NCI-H2196 treated with DMSO at 0.1 percent for 48 hours (cell line): ENCODE measurements around the gene AP1S2.

ENCODE experiments used
- DNase-seq: peaks from one replicate; lab custom pipeline; 2025; ENCODE audit not compliant: unreplicated experiment; lab: John Stamatoyannopoulos, UW

AP1S2 gene

GRCh38 chrX:15812192-15812938 is 42.2 kb downstream of the AP1S2 start:
- DNase-seq: no peak

- DNase-seq: no peak
Observed at GRCh38 chrX:15808254-15808653, 46.4 kb downstream of the AP1S2 start.

GRCh38 chrX:15804563-15804962 is 50.0 kb downstream of the AP1S2 start:
- no peak for DNase-seq

GRCh38 chrX:15797707-15798106 is 56.9 kb downstream of the AP1S2 start:
- no peak for DNase-seq

DNA sequence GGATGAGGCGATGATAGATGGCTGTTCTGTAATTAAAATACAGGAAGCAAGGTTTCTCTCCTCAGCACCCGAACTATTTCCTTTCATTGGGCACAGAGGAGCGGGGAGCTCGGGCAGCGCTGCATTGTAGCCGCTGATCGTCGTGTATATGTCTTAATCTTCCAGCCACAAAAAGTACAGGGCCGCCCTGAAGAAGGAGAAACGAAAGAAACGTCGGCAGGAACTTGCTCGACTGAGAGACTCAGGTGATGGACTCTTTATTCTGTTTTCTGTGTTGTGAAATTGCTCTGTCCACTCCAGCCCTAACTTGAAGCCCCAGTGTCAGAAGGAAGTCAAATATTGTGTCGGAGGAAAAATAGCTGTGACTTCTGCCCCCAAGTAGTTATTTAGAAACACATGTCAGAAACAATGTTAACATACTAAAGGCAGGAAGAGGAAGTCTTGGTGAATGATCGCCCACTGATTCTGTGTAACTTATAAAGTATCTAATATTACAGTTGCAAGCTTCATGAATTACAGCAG is 63.8 kb downstream of the AP1S2 start:
- DNase-seq: no peak

DNA sequence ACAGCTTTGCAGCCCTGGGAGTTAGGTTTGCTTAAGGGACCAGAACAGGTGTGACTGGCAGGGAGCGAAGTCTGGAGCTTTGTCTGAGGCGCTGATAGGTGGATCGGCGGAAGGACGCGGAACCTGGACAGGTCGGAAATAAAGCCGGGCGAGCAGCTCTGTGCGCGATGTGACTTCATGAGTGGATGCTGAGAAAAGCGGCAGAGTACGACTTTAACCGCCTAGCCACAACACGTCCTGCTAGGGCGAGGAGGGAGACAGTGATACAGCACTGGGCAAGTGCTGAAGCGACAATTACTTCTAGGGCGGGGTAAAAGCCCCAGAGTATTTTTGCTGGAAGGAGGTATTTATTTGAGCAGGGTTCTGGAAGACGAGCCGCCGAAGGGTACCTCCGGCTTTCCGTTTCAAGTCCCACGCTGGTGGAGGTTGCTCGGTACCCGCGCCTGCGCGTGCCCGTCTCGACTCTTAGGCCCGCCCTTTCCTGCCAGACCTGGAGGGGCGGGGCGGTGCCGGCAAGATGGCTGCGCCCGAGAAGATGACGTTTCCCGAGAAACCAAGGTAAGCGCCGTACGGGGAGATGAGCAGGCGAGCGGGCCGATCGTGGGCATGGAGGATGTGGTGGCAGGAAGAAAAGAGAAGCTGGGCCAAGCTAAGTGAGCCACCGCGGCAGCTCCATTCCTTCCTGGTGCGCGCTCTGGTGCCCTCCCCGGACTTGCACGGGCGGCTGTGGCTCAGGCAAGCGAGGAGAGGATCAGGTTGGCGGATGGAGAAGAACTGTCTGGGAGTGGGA is 64.4 kb downstream of the AP1S2 start, which contains the start of gene ZRSR2:
Gene ZRSR2 (plus strand): TSS at position 506 of the 790 bp plus-strand sequence. CDS start 12 bp downstream, at position 518.
- DNase-seq: peak; percentile 54

DNA sequence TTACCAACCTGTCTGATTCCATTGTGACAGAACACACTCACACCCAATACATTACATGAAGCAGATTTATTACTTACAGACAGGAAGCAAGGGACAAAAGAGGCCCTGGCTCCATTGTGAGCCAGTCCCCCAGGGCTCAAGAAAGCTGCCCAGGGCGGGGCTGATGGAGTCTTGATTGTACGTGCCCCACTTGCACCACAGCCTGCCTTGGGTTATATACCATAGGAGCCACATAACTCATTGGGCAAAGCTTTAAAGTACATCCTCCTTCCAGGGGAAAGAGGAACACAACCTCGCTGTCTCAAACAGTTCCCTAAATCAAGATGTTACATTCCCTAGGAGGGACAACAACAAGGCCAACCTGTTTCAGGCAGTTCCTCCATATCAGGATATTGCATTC is 67.7 kb downstream of the AP1S2 start:
- DNase-seq: no peak

DNA sequence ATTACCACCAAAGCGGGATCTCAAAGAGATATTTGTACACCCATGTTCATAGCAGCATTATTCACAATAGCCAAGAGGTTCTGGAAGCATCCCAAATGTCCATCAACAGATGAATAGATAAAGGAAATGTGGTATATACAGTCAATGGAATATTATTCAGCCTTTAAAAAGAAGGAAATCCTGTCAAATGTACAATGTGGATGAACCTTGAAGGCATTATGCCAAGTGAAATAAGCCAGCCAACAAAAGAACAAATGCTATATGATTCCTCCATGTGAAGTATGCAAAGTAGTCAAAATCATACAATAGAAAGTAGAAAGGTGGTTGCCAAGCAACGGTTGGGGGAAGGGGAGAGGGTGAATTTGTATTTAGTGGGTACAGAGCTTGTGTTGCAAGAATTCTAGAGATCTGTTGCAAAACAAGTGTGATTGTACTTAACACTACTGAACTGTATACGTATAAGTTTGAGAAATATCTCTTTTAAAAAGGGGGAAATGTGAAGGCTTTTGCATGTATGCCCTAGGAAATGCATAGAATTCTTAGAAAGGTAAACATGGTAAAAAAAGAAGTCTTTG is 69.3 kb downstream of the AP1S2 start:
- DNase-seq: no peak

DNA sequence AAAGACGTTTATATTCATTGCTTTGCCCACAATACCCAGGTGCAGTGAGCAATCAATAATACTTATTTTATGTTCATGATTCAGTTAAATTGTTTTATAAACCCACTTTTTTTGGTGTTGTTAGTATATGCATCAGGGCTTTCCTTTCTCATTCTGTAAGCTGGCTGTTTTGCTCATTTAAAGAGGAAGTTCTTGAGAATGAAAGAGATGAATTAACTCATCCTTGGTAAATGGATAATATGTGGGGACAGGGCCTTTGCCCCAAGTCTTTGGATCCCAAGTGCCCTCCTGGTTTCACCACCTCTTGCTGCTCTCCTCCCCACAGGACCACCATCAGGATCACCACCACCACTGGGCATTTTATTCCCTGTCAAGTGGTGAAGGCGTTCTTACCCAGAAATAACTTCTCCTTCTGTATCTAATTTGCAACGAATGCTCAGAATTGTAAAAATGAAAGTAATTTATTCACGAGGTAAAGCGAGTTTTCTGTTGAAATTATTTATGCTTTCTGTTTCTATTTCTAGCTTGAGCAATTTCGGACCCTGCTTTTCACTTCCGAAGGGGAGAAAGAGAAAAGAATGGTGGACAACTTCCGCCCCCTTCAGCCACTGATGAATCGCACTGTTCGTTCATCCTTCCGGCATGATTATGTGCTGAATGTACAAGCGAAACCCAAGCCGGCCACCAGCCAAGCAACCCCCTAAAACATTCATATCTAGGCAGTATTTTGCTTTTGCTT is 72.5 kb downstream of the AP1S2 start:
- no peak for DNase-seq
